ENCODE data around the gene DCC. TPM values are rescaled to one million over a fixed set of nuclear protein-coding genes. Genes with fewer than 3 reads are reported as not detected.

Gene DCC
- polyA plus RNA-seq, 1 of the 3 experiments (the other 2 are of a cell fraction) = 0.20 TPM

DNA sequence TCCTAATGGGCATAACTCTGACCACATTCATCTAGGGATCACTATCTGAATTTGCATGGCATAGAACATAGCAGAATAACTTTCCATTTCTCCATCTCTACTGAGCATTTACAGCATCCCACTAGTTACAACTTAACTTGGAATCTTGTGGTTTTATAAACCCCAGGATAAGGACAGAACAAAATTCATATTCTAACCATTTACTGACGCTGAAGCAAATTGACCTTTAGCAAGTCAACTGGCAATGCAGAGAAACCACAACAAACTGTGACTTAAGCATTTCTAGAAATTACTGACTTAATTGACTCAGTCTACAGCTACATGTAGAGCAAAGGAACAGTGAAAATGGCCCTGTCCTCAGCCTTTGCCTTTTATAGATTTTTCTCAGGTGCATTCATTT is 61.2 kb downstream of the DCC start:
- H2AFZ ChIP-seq (ENCODE audit: low read depth) = no peak overlapping the region
- H3K4me3 ChIP-seq (ENCODE audit: low read depth in 2 of 2, low read length in 1 of 2) = no peak overlapping the region
- no peaks in the 10 kb centered on the region for H3K9me2 ChIP-seq
- H3K27ac ChIP-seq (ENCODE audit: low read depth in 2 of 2, low read length in 1 of 2) = no peak overlapping the region
- 94% methylated on average over 1 of the region's 1 CpG for WGBS (ENCODE audit: low lambda C conversion rate)
- no peaks in the 10 kb centered on the region for H3K79me2 ChIP-seq (ENCODE audit: insufficient read depth)
- no peak overlapping the region for H3K4me2 ChIP-seq
- H3K27me3 ChIP-seq (ENCODE audit: insufficient read depth) = no peaks in the 10 kb centered on the region
- no peak overlapping the region for H3K9ac ChIP-seq
- H3K36me3 ChIP-seq (replicated peaks in 1 of 2; ENCODE audit: control insufficient read depth in 1 of 2, insufficient read depth in 2 of 2, low read length in 1 of 2) = no peaks in the 10 kb centered on the region
- DNase-seq = no peak
- H3F3A ChIP-seq (replicated peaks; ENCODE audit: insufficient read depth) = no peaks in the 10 kb centered on the region
- TF ChIP-seq GATA2 (CRISPR knock-in tag; IDR thresholded peaks at IDR 0.05) (no peak), NRF1 (IDR thresholded peaks at IDR 0.05; ENCODE audit: low read depth, low read length) (no peak), TAF1 (IDR thresholded peaks at IDR 0.05; ENCODE audit: borderline replicate concordance, low read depth, low read length) (no peak), FOSL2 (IDR thresholded peaks at IDR 0.05; ENCODE audit: borderline replicate concordance, low read depth) (no peak), EZH2phosphoT487 (IDR thresholded peaks at IDR 0.05; ENCODE audit: borderline replicate concordance, low read depth) (no peak), RAD21 (IDR thresholded peaks at IDR 0.05; ENCODE audit: low read length) (no peak), EP300 (IDR thresholded peaks at IDR 0.05; ENCODE audit: borderline replicate concordance in 1 of 2, low read depth in 1 of 2, low read length in 1 of 2) (no peak)
- no peaks in the 10 kb centered on the region for H3K9me3 ChIP-seq
- H3K4me1 ChIP-seq (ENCODE audit: control insufficient read depth in 1 of 2, insufficient read depth in 2 of 2, low read depth in 1 of 2, low read length in 1 of 2) = peaks cover 0 to 9% of the 10 kb centered on the region in 2 experiments; a peak in 1 of 4 replicates
- ChIA-PET CTCF (no interaction called here), POLR2A (no interaction called here)
- no peaks in the 10 kb centered on the region for H4K20me1 ChIP-seq (ENCODE audit: insufficient read depth)

- H3K9me3 ChIP-seq = no peaks in the 10 kb centered on the region
- no peak overlapping the region for H2AFZ ChIP-seq (ENCODE audit: low read depth)
- no peaks in the 10 kb centered on the region for H3K27me3 ChIP-seq (ENCODE audit: insufficient read depth)
- no peaks in the 10 kb centered on the region for H3K9me2 ChIP-seq
- H3K4me2 ChIP-seq = no peak overlapping the region
- CTCF ChIA-PET = no interaction called here
- WGBS (ENCODE audit: low lambda C conversion rate) = 28% methylated on average over 3 of the region's 3 CpGs
- no peak overlapping the region for H3K27ac ChIP-seq (ENCODE audit: low read depth in 2 of 2, low read length in 1 of 2)
- no peaks in the 10 kb centered on the region for H3F3A ChIP-seq (replicated peaks; ENCODE audit: insufficient read depth)
- DNase-seq = no peak
- no peak overlapping the region for H3K4me3 ChIP-seq (ENCODE audit: low read depth in 2 of 2, low read length in 1 of 2)
- no peaks in the 10 kb centered on the region for H4K20me1 ChIP-seq (ENCODE audit: insufficient read depth)
- H3K79me2 ChIP-seq (ENCODE audit: insufficient read depth) = no peaks in the 10 kb centered on the region
- no peaks in the 10 kb centered on the region for H3K36me3 ChIP-seq (replicated peaks in 1 of 2; ENCODE audit: control insufficient read depth in 1 of 2, insufficient read depth in 2 of 2, low read length in 1 of 2)
- H3K4me1 ChIP-seq (ENCODE audit: control insufficient read depth in 1 of 2, insufficient read depth in 2 of 2, low read depth in 1 of 2, low read length in 1 of 2) = peaks cover 0 to 9% of the 10 kb centered on the region in 2 experiments; a peak in 1 of 4 replicates
- POLR2A ChIA-PET = no interaction called here
- no peak overlapping the region for H3K9ac ChIP-seq
- no peak for TF ChIP-seq PBX3 (IDR thresholded peaks at IDR 0.05)
- TF ChIP-seq SMC3 (IDR thresholded peaks at IDR 0.05; ENCODE audit: low read depth, low read length) = no peak
- TF ChIP-seq FOSL2 (IDR thresholded peaks at IDR 0.05; ENCODE audit: borderline replicate concordance, low read depth) = no peak
- TF ChIP-seq FOXM1 (IDR thresholded peaks at IDR 0.05; ENCODE audit: low read depth) = no peak
- TF ChIP-seq TCF12 (IDR thresholded peaks at IDR 0.05) = no peak
- TF ChIP-seq, protein P1, sequence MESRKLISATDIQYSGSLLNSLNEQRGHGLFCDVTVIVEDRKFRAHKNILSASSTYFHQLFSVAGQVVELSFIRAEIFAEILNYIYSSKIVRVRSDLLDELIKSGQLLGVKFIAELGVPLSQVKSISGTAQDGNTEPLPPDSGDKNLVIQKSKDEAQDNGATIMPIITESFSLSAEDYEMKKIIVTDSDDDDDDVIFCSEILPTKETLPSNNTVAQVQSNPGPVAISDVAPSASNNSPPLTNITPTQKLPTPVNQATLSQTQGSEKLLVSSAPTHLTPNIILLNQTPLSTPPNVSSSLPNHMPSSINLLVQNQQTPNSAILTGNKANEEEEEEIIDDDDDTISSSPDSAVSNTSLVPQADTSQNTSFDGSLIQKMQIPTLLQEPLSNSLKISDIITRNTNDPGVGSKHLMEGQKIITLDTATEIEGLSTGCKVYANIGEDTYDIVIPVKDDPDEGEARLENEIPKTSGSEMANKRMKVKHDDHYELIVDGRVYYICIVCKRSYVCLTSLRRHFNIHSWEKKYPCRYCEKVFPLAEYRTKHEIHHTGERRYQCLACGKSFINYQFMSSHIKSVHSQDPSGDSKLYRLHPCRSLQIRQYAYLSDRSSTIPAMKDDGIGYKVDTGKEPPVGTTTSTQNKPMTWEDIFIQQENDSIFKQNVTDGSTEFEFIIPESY (IDR thresholded peaks at IDR 0.05; ENCODE audit: borderline replicate concordance, low read depth) = no peak
- TF ChIP-seq POLR2AphosphoS5 (IDR thresholded peaks at IDR 0.05; ENCODE audit: low read depth, low read length) = no peak
- TF ChIP-seq MXI1 (IDR thresholded peaks at IDR 0.05; ENCODE audit: low read depth, low read length) = no peak
- TF ChIP-seq JUND (IDR thresholded peaks at IDR 0.05) = no peak
- no peak for TF ChIP-seq IRF3 (IDR thresholded peaks at IDR 0.05; ENCODE audit: low read depth, low read length)
- TF ChIP-seq, protein P2, sequence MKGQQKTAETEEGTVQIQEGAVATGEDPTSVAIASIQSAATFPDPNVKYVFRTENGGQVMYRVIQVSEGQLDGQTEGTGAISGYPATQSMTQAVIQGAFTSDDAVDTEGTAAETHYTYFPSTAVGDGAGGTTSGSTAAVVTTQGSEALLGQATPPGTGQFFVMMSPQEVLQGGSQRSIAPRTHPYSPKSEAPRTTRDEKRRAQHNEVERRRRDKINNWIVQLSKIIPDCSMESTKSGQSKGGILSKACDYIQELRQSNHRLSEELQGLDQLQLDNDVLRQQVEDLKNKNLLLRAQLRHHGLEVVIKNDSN (IDR thresholded peaks at IDR 0.05; ENCODE audit: borderline replicate concordance, low read depth) = no peak
- TF ChIP-seq, protein P3, sequence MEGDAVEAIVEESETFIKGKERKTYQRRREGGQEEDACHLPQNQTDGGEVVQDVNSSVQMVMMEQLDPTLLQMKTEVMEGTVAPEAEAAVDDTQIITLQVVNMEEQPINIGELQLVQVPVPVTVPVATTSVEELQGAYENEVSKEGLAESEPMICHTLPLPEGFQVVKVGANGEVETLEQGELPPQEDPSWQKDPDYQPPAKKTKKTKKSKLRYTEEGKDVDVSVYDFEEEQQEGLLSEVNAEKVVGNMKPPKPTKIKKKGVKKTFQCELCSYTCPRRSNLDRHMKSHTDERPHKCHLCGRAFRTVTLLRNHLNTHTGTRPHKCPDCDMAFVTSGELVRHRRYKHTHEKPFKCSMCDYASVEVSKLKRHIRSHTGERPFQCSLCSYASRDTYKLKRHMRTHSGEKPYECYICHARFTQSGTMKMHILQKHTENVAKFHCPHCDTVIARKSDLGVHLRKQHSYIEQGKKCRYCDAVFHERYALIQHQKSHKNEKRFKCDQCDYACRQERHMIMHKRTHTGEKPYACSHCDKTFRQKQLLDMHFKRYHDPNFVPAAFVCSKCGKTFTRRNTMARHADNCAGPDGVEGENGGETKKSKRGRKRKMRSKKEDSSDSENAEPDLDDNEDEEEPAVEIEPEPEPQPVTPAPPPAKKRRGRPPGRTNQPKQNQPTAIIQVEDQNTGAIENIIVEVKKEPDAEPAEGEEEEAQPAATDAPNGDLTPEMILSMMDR (IDR thresholded peaks at IDR 0.05) = no peak
Measured at GRCh38 chr18:52402814-52403213, 62.8 kb downstream of the DCC start.
